K562 (cell line): ENCODE results near the gene ZNF692. TPM values are rescaled to one million over a fixed set of nuclear protein-coding genes. Genes with fewer than 3 reads are reported as not detected.

Source experiments
- ARID3B ChIP-seq: fragments of 250-450 bp; sonication (Bioruptor Pico); IDR thresholded peaks from 2 replicates; pipeline ENCODE4 v1.4.0; 2020; ENCODE audit warnings: borderline replicate concordance
- BRF2 ChIP-seq: IDR thresholded peaks from 3 replicates; pipeline ENCODE4 v1.6.1; 2011; ENCODE audit warnings: borderline replicate concordance, mild to moderate bottlenecking; ENCODE audit not compliant: insufficient read length, insufficient read depth
- CREB3 ChIP-seq: fragments of 450-650 bp; conservative IDR thresholded peaks from 2 replicates; pipeline ENCODE4 v1.6.1; 2016; ENCODE audit warnings: missing genetic modification characterization, low read depth, mild to moderate bottlenecking, missing compliant biosample characterization, moderate library complexity
- HINFP ChIP-seq: fragments of 450-650 bp; conservative IDR thresholded peaks from 2 replicates; pipeline ENCODE4 v1.6.1; 2016; ENCODE audit warnings: missing genetic modification characterization, low read depth, mild to moderate bottlenecking, control low read depth, missing compliant biosample characterization
- HIVEP1 ChIP-seq: fragments of 250-450 bp; sonication (Bioruptor Pico); IDR thresholded peaks from 2 replicates; pipeline ENCODE4 v1.4.0; 2020; ENCODE audit warnings: mild to moderate bottlenecking
- MAFK ChIP-seq: IDR thresholded peaks from 2 replicates; pipeline ENCODE4 v1.6.1; 2011; ENCODE audit warnings: low read length, improper control_type of control experiment
- MEF2A ChIP-seq: IDR thresholded peaks from 2 replicates; pipeline ENCODE4 v1.6.1; 2011; ENCODE audit warnings: low read depth, mild to moderate bottlenecking, low read length, moderate library complexity; ENCODE audit not compliant: control insufficient read depth
- NRF1 ChIP-seq, 2 experiments: fragments of 450-650 bp; IDR thresholded peaks in 1 of 2; conservative IDR thresholded peaks in 1 of 2; 2 replicates each; pipeline ENCODE4 v1.6.1; 2014; ENCODE audit warnings: mild to moderate bottlenecking in 2 of 2
- PCBP2 ChIP-seq: fragments of 200-400 bp; formaldehyde crosslinking; IDR thresholded peaks from 2 replicates; pipeline ENCODE4 v1.6.1; 2018; ENCODE audit warnings: low read length, low read depth, mild to moderate bottlenecking, moderate library complexity; ENCODE audit not compliant: poor library complexity, severe bottlenecking
- PRMT5 ChIP-seq: sonication (generic); formaldehyde crosslinking; IDR thresholded peaks from 2 replicates; pipeline ENCODE4 v1.5.0; 2020; ENCODE audit warnings: missing genetic modification reagents
- SMAD3 ChIP-seq: fragments of 450-650 bp; formaldehyde crosslinking; conservative IDR thresholded peaks from 2 replicates; pipeline ENCODE4 v1.4.0; 2020; ENCODE audit warnings: mild to moderate bottlenecking
- STAT5A ChIP-seq: IDR thresholded peaks from 2 replicates; pipeline ENCODE4 v1.6.1; 2012; ENCODE audit warnings: low read length, inconsistent platforms, borderline replicate concordance
- TCF3 ChIP-seq: sonication (generic); formaldehyde crosslinking; IDR thresholded peaks from 2 replicates; pipeline ENCODE4 v1.4.0; 2020; ENCODE audit warnings: mild to moderate bottlenecking, missing genetic modification reagents
- TRIM24 ChIP-seq, 2 experiments: fragments of 450-650 bp; IDR thresholded peaks; 2 replicates each; pipeline ENCODE4 v1.6.1; 2016
- ZNF280B ChIP-seq: fragments of 250-450 bp; sonication (Bioruptor Pico); IDR thresholded peaks from 2 replicates; pipeline ENCODE4 v1.5.1; 2021; ENCODE audit warnings: mild to moderate bottlenecking
- ZNF445 ChIP-seq: fragments of 250-450 bp; sonication (Bioruptor Pico); IDR thresholded peaks from 2 replicates; pipeline ENCODE4 v1.4.0; 2020; ENCODE audit warnings: low read depth, mild to moderate bottlenecking, moderate library complexity
- polyA plus RNA-seq, 8 experiments: library from polyadenylated mRNA; depleted of rRNA in 4 of 8; stranded (reverse) in 5 of 8; unstranded in 3 of 8; fragments of >200 nt; fragmentation: Nextera tagmentation in 2 of 8; fragmentation: Illumina TruSeq in 1 of 8; extraction: Ambion mirVana in 2 of 8; extraction: Trizol in 1 of 8; gene quantifications; 2 replicates each; pipeline versions ENCODE4 v1.2.1 to v1.2.3, GENCODE V29; 2011 to 2014; ENCODE audit warnings: inconsistent platforms in 1 of 8, missing spikeins in 1 of 8
- total RNA-seq, 7 experiments: library from RNA; depleted of rRNA in 6 of 7; stranded (reverse); fragments of >200 nt in 6 of 7; fragmentation: Illumina TruSeq in 2 of 7; extraction: Trizol in 2 of 7; gene quantifications; 2 replicates each; pipeline versions ENCODE4 v1.2.1 to v1.2.3, GENCODE V29; 2011 to 2021; ENCODE audit warnings: low replicate concordance in 1 of 7

ZNF692 gene
- total and polyA plus RNA-seq, 9 of the 15 experiments (the other 6 are each of a cell fraction or from before 2014, with no cell fraction given) = 8.4 to 143 (median 55.9) TPM

- TF ChIP-seq STAT5A (no peak), ARID3B (CRISPR knock-in tag) (no peak), BRF2 (no peak), SMAD3 (CRISPR knock-in tag) (0 out of 2 replicates have a peak, but pooled peaks have one; percentile 31), MAFK (no peak), HINFP (no peak), CREB3 (tag) (peak; percentile 70; the same call in 1 of the 2 replicates), PRMT5 (CRISPR knock-in tag) (no peak), HIVEP1 (no peak), TCF3 (CRISPR knock-in tag) (no peak), NRF1 (conservative IDR thresholded peaks at IDR 0.05 in 1 of 2, IDR thresholded peaks at IDR 0.05 in 1 of 2) (no peak), MEF2A (no peak), ZNF445 (CRISPR knock-in tag) (no peak), TRIM24 (IDR thresholded peaks at IDR 0.05) (no peak), PCBP2 (no peak), ZNF280B (CRISPR knock-in tag) (no peak)
These were observed 592 bp downstream of the ZNF692 start (continued) for GRCh38 chr1:248858096-248858890.
